SIG-M5 treated with dmso at 0.1 percent for 504 hours (cell line): ENCODE results near the gene CTSZ.
"Not testable (repeated sequence)": the region's sequence is repeated elsewhere in the genome, so short reads cannot be mapped to it uniquely, and the experiment has no call there.

ENCODE experiments used
- DNase-seq: peaks from one replicate; lab custom pipeline; 2025; ENCODE audit not compliant: unreplicated experiment; lab: John Stamatoyannopoulos, UW

The CTSZ gene

DNA sequence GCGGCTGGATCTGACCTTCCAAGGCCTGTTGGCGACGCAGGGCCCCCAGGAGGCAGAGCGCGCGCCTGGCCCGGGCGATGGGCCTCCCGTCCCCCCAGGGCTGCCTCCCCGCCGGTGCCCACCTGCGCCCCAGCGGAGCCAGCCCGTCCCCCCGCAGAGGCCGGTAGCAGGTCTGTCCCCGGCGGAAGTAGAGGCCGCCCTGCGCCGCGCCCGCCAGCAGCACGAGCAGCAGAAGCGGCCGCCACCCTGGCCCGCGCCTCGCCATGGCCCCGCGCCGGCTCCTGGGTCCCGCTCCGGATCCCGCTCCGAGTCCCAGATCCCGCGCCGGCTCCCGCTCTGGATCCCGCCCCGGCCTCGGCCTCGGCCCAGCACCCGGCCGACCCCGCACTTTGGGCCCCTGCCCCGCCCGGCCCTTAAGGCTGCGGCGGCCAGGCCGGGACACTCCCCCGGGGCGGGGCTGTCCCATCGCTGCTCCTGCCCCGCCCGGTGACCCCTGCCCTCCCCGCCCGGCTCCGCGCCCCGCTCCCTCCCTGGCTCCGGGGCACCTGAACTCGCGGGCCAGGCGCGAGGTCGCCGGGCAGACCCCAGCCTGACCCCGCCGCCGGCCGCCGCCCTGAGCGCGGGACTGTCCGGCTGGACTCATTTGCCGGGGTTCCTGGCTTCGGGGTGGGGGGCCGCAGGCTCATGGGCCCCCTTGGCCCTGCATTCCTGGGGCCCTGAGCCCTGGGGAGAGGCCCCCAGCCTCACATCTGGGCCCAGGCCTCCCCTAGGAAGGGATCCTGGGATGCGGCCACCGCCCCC is at the start of gene CTSZ:
Gene CTSZ (minus strand): TSS at position 391 of the 801 bp plus-strand sequence. CDS start 126 bp downstream, at position 265.
- DNase-seq = peak; percentile 24

DNA sequence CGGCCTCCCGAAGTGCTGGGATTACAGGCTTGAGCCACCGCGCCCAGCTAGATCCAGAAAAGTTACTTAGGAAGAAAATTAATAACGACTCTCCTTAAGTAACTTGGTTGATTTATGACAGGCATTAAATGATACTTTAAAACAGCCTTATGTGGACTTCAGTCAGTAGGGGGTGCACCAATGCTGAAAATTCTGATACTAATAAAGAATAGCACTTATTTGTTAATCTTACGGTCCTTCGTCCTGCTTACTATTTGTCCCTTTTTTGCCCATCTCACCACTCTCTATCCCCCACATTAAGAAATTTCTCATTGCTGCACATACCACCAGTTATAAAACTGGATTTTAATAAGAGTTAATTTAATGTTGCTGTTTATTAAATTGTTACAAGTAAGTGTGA is 48.2 kb upstream of the CTSZ start:
- DNase-seq = peak; percentile 38

DNA sequence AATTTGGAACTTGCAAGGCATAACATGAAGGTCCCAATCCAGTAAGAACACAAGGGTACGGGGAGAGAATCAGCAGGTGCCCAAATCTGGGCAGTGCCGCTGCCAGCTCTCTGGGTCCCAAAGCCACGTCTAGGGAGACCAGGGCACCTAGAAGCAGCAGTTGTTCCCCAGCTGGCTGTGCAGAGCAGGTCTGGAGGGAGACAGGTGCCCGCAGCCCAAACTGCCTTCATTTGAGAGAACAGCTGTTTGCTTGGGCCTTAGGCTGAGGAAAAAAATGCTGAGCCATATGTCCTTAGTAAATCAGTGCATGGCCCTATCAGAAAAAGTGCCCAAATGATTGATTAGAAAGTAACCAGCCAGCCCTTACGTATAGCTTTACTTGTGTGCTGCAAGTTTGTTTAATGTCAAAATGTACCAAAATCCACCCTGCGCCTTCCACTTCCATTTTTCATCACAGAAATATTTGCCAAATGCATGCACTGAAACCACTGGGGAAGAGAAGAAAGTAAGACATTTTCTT is 44.7 kb upstream of the CTSZ start:
- DNase-seq = no peak

DNA sequence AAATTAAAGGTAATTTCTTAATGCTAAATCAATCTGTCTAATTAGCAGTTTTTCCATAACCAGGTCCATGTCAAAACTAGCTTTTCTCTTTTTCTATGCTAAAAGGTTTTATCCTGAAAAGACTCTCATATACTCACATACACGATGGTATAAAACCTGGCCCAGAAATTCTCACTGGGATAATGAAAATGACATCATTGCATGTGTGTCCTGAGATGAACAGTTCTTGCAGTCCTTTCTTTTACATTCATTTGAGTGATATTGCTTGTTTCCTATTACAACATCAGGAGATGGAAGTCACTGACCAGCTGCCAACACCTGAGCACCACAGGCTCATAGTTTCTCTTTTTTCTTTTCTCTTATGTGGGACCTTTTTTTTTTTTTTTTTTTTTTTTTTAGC is 43.4 kb upstream of the CTSZ start:
- DNase-seq = no peak

DNA sequence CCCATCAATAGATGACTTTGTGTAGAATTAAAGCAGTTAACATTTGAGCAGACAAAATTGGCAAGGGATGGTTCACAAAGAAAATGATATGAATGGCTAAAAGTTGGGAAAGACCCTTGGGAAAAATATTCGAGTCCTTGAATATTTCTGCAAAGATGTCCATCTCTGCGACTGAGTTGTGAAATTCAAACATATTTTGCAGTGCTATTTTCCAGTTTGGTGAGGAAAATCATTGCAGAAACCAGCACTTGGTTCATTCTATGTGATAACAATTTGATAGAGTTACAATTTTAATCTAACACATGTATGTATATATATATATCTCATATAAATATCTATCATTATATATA is 41.6 kb upstream of the CTSZ start:
- DNase-seq = no peak

DNA sequence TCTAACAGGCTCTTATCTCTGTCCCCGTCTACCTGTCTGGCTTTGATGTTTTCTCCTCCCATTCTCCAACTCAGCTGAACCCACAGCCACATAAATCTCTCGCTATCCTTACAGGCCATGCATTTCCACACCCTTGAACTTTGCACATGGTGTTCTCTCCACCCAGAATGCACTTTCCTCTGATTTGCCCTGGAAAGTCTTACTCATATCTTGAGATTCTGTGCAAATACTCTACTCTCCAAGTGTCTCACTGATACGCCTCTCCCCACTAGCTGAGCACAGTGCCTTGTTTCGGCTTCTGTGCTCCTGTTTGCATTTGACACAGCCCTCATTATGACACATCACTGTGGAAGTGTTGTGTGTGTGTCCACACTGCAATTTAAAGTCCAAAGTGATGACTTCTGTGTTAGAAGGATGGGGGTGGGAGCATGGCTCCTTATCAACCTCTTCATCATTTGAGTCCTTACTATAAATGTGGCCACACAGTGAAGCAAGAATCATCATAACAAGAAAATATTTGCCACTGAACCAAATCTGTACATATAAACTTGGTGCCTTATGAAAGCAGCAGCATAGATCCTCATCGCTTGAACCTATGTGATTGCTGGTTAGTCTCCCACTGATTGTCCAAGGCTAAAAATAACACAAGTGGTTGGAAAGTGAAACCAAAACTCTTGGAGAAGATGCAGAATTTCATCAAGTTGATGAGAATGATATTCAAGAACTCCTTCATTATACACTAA is 41.1 kb upstream of the CTSZ start:
- peak; percentile 8 for DNase-seq

DNA sequence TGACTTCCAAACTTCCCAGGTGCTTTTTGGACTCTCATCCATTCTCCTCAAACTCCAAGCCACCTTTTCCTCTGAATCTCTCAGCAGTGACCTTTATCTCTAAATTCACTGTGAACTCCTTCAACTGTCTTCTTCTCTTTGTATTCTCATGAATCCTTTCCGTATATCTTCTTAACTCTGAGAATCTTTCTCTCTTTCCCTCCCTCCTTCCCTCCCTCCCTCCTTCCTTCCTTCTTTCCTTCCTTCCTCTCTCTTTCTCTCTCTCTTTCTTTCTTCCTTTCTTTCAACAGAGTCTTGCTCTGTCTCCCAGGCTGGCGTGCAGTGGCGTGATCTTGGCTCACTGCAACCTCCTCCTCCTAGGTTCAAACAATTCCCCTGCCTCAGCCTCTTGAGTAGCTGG is 39.8 kb upstream of the CTSZ start:
- DNase-seq = no peak

DNA sequence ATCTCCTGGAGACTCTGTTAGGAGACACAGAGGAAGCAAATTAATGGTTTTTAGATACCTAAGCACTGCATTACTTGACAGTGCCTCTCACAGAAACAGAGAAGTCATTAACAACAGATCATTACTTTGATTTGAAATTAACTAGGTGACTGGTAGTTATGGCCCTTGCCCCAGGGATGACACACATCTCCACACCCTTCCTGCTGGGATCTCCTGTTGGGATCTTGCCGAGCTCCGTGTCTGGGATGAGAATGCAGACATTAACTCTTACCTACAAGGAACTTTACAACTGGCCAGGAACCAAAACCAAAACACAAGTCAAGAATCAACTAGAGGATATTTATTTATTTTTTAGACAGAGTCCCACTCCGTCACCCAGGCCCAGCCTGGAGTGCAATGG is 37.7 kb upstream of the CTSZ start:
- no peak for DNase-seq

DNA sequence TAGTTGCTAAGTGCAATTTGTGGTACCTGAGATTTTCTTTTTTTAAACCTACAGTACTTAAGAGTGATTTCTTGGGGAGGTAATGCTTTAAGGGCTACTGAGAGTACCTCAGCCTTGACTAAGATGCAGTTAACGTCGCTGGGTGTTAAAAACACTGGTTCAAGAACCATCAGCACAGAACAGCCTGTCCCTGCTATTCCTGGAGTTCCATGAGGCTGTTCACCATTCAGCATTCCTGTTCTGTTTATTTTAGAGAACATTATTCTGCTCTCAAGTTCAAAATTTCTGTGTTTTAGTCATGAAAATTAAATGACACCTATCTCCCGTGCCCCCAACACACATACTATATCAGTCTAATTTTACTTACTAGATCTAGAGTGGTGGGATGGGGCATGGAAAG is 37.2 kb upstream of the CTSZ start:
- no peak for DNase-seq

DNA sequence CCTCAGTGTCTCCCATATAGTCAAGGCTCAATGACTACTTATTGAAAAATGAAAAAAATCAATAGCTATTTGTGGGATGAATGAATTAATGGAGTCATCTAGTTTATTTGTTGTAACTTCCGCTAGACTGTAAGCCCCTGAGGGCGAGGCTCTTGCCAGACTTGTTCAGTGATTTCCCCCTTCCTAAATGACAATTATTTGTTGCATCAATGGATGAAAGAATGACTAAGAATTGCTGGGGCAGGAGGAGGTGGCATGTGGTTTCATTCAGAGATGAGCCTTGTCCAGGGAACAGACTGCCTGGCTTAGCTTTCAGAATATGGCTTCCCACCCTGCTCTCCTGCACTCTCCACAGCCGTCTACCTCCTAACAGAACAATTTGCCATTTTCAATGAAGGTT is 36.6 kb upstream of the CTSZ start:
- no peak for DNase-seq

DNA sequence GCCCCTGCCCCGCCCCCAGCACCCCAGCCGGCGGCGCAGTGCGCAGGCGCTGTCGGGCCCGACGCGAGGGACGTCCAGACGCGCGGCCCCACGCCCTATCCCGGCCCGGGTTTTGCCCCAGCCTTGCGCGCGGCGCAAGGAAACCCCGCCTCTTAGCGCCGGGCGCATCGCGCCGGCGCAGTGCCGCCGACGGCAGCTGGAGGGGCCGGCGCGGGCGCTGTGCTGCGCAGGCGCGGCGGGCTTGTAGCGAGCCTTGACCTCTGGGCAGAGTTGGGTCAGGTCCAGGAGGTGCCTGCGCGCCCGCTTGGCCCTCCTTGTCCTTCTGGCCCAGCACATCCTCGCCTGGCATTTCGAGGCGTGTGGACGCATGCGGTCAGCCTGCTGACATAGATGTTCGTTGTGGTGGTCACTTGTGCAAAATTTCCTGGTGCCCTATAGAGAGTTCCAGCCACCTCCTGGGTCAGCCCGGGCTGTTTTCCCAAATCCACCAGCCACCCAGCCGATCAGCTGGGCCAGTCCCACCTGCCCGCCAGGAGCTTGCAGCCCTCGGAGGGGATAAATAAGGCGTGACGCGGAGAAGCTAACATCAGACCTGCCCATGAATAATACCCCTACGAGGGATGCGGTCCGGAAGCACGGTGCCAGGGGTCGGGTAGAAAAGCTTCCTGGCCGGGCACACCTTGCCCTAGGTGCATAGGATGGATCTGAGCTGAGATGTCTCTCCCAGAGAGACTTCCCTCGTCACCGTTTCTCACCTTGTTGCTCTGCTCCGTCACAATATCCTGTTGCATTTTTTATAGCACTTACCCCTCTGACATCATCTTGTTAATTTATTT is 36.0 kb upstream of the CTSZ start:
- DNase-seq = peak; percentile 92

DNA sequence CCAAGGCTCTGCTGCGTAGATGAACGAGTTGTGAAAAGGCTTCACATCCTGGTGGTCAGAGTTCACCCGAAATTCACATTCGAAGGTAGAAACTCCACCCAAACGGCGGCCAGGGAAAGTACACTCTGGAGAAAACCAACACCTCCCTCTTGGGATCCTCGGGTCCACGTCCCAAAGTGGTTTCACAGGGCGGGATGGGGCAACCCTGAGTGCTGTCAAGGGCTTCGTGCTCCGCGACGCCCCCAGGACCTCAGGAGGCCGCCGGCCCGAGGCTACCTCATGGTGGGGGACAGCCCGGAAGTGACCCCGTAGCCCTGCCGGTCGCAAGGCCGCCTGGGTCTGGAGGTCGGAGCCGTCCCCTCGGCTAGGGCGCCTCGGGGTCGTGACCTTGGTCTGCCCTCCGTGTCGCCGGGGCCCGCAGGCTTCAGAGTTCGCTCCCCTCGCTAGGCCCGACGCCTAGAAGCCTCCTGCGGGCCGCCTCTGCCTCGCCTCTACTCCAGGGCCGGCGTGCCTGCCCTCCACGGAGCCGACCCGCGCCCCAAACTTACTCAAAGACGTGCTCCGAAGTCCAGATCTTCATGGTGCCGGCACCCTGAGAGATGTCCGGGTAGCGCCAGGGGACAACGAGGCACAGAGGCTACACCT is 35.2 kb upstream of the CTSZ start, which contains the start of gene PRELID3B:
Gene PRELID3B (minus strand): TSS at position 636 of the 645 bp plus-strand sequence. CDS start 56 bp downstream, at position 580.
- peak; percentile 45 for DNase-seq

DNA sequence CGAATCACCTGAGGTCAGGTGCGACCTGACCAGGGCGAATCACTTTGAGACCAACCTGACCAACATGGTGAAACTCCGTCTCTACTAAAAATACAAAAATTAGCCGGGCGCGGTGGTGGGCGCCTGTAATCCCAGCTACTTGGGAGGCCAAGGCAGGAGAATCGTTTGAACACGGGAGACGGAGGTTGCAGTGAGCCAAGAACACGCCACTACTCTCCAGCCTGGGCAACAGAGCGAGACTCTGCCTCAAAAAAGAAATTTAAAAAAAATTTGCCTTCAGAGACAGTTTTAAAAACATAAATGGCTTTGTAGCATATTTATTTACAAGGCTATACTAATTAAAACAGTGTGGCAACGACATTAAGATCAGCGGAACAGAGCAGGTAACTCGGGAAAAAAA is 34.4 kb upstream of the CTSZ start:
- not testable (repeated sequence) for DNase-seq

DNA sequence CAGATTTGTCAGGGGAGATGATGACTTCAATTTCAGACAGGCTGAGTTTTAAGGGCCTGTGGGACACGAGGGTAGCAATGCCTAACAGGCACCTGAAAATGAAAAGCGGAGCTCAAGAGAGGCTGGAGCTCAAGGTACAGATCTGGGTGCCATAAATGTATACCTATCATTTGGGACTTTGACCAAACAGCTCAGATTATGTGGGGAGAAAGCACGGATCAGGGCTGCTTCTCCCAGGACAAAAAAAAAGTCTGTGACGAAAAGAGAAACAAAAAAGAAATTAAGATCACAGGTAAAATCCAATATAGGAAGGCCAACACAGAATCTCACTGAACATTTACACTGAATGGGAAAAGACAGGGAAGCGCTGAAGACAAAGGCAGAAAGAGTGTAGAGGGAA is 33.6 kb upstream of the CTSZ start:
- DNase-seq = no peak

DNA sequence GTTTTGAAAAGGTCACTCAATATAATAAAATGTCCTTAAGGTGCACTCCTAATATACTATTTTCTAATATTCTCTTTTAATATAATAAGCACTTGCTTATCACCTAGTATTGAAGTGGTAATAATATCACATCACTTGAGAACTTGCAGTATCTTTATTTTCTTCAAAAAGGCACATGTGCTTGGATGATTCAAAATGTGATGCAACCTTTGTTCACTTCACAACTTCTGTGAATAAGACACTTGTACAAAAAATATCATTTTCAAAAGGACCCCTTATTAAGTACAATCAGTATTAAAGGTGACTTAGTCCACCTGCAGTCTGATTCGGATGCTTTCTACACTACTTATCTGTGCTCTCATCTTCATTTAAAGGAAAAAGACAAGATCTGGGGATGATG is 32.2 kb upstream of the CTSZ start:
- peak; percentile 13 for DNase-seq

DNA sequence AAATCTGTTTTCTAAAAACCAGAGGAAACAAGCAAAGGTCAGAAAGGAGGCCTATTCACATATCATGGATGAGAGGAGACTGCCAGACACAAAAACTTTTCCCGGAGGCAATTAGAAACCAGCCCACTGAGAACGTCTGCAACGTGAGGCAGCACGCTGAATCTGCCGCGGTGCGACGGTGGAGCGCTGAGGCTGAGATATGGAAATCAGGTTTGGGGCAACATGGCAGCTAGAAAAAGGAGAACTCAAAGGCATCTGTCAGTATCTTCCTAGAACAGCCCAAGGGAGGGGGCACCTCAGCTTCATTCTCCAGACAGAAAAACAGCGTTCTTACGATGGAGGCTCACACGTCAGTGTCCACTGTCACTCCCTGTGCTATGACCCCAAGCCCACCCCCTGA is 30.3 kb upstream of the CTSZ start:
- no peak for DNase-seq

DNA sequence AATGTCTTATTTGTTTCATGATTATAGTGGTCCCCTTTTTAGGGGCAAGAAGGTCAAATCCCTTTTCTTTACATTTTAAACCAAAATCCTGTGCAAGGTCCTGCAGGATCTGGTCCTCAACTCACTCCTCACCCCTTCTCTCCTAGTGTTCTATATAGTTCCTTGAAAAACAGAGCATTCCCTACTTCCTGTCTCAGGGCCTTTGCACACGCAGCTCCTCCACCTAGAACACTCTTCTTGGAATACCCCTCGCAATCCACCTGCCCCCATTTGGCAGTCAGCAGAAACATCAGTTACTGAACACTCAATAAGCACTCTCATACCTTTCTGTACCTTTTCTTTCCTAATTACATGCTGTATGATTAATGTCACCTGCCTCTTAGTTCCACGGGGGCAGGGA is 28.3 kb upstream of the CTSZ start:
- DNase-seq = no peak

DNA sequence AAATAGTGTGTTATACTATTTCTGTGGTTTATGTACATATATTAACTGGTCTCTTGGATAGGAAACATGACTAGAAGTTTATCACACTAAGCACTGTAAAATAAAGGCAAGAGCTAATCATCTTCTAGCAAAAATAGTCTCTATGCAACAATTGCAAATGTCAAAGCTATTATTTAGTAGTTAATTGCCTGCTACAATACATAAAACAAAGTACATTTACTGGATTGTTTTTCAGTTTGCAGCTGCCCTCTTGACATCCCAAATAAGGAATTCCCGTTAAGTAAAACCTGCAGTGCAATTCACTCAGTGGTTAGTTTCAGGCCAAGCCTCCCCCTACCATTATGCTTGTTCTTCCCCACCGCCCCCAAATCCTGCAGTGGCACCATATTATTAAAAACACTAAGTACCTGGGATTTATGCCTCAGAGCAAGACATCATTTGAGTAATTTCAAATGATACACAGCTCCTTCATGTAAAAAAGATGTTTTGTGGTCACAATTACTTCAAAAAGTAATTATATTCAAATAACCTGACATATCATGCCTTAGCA is 26.6 kb upstream of the CTSZ start:
- no peak for DNase-seq

DNA sequence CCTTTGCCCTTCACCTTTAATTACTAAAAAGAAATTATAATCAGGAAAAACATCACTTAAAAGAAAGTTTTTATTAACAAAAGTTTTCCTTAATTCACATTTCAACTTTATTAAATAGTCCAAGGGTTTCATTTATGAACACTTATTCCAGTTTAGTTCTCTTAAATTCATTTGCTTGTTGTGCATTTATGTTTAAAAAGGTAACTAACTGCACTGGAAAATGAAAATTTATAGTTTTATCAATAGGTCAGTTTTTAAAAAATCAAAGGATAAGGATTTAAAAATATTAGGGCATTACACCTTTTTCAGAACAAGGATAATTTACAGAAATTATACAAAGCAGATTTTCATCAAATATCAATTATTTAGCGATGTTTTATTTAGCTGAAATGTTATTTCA is 26.0 kb upstream of the CTSZ start:
- DNase-seq = no peak

DNA sequence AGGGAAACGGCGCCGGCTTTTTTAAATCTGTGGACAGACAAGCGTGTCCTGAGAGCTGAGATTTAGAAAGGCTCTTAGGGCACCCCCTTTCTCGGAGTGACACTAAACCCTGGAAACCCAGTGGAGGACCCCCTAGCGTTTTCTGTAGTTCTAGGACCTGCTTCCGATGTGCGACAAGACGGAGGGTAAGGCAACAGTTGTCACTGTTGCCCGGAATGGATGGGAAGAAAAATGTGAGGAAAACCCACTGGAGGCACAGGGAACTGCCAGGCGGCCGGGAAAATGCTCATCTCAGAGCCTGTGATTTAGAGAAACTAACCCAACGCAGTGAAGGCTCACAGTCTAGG is 25.6 kb upstream of the CTSZ start:
- no peak for DNase-seq
